MM.1S (cell line): Measurements from ENCODE around the gene UBD.

Experiments
- CTCF ChIP-seq: fragments of 300-600 bp; sonication (generic); IDR thresholded peaks from 2 replicates; pipeline ENCODE4 v1.5.1; 2016; ENCODE audit warnings: antibody characterized with exemption, low read length, mixed read lengths
- EZH2 ChIP-seq: fragments of 300-600 bp; sonication (generic); optimal IDR thresholded peaks from 2 replicates; pipeline ENCODE3; 2017; ENCODE audit warnings: low read depth, mild to moderate bottlenecking, antibody characterized with exemption, low read length, mixed read lengths
- EZH2phosphoT487 ChIP-seq: fragments of 300-600 bp; sonication (generic); IDR thresholded peaks from 2 replicates; pipeline ENCODE4 v1.6.1; 2018; ENCODE audit warnings: antibody characterized with exemption, low read length

GRCh38 chr6:29589423-29590048 lies 30.0 kb upstream of the UBD start:
- TF ChIP-seq CTCF (peak; percentile 93), EZH2 (no peak), EZH2phosphoT487 (no peak)
